A673 (cell line): Measurements from ENCODE around the gene PIP4K2A.

Experiments
- CTCF ChIP-seq: fragments of 300-800, 200-600 bp; sonication (generic); conservative IDR thresholded peaks from 2 replicates; pipeline ENCODE4 v1.5.1; 2017; ENCODE audit warnings: low read depth, mild to moderate bottlenecking, antibody characterized with exemption, low read length, moderate library complexity, mixed read lengths
- EZH2 ChIP-seq: fragments of 200-600 bp; sonication (generic); IDR thresholded peaks from 2 replicates; pipeline ENCODE4 v1.6.1; 2017; ENCODE audit warnings: borderline replicate concordance, low read depth, mild to moderate bottlenecking, mixed read lengths, antibody characterized with exemption, low read length; ENCODE audit not compliant: poor library complexity, severe bottlenecking

- TF ChIP-seq CTCF, result no peak
- no peak for TF ChIP-seq EZH2
Observed at GRCh38 chr10:22697101-22697500, 17.3 kb downstream of the PIP4K2A start.
